GM12874 (cell line): Measurements from ENCODE around the gene MYBL2.

ENCODE experiments used
- TF ChIP-seq, protein P1 (sequence below): IDR thresholded peaks from 2 replicates; pipeline ENCODE4 v1.5.1; 2011; ENCODE audit warnings: low read depth, mild to moderate bottlenecking, control low read depth, low read length, moderate library complexity; ENCODE audit not compliant: insufficient read depth

Gene MYBL2

DNA sequence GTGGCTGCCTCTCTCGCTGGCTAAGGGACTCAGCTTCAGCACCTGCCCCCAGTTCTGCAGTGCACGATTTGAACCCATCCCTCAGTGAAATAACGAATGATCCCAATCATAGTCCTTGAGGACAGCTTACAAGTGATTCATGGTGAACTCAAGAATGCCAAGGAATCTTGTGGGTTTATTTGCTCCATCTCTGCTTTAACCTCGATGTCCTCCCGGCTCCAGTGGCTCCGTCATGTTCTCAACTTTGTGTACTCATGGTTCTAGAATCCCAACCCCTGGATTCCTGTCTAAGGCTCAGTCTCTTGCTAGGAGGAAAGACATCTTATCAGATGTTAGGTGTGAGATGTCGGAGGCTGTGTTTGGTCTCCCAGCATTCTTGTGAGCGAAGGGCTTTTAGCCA lies 88.9 kb downstream of the MYBL2 start:
- TF ChIP-seq, protein P1, sequence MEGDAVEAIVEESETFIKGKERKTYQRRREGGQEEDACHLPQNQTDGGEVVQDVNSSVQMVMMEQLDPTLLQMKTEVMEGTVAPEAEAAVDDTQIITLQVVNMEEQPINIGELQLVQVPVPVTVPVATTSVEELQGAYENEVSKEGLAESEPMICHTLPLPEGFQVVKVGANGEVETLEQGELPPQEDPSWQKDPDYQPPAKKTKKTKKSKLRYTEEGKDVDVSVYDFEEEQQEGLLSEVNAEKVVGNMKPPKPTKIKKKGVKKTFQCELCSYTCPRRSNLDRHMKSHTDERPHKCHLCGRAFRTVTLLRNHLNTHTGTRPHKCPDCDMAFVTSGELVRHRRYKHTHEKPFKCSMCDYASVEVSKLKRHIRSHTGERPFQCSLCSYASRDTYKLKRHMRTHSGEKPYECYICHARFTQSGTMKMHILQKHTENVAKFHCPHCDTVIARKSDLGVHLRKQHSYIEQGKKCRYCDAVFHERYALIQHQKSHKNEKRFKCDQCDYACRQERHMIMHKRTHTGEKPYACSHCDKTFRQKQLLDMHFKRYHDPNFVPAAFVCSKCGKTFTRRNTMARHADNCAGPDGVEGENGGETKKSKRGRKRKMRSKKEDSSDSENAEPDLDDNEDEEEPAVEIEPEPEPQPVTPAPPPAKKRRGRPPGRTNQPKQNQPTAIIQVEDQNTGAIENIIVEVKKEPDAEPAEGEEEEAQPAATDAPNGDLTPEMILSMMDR, result no peak

GRCh38 chr20:43761386-43762340 lies 94.7 kb downstream of the MYBL2 start:
- TF ChIP-seq, protein P1, result no peak

DNA sequence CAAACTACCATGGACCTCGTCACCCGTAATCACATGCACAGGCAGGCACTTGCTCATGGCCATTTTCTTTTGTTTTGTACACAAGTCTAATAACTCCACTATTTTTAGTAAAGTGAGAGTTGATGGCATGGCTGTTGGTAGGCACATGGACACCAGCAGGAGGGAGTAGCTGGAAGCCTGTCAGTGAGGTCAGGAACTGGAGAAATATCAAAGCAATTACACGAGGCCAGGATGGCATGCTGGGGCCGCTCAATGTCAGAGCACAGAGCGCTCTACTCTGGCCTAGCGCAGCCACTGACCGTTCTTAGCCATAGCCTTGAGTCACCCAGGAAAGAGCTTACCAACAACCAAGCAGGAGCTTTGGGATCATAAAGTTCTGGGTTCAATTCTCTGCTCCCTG lies 96.0 kb downstream of the MYBL2 start:
- TF ChIP-seq, protein P1, result no peak

DNA sequence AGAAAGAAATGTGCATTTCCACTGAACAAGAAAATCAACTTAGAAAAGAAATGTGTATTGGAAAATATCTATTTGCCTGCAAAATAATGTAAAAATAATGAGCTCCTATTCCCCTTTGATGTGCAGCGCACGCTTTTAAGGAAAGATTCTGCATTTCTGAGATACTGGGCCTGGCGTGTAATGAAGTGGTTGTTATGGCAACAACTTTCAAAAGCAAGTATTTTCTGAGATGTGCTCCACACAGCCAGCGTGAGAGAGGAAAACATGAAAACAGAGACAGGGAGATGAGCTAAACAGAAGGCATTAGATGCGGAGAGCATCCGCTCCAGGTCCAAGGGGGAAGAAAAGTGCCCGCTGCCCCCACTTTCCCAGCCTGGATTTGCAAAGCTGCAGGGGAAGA lies 99.0 kb downstream of the MYBL2 start:
- TF ChIP-seq, protein P1, result no peak
